ENCODE results near the gene SH3RF3.

Gene SH3RF3

DNA sequence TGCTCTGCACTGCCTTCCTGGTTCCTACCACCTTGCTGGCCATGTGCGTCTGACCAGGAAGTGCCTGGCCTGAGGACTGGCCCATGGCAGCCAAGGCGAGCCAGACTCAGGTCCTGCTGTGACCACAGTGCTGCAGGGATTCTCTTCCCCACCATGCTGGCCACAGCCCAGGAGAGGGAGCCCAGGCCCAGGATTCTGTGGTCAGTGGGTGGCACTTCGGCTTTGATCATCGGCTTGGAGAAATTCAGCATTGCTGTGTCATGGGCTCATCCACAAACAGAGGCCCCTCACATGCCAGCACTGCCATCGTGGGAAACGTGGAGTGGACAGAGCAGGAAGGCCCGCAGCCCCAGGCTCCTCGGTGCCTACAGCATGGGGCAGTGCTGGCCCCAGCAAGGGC lies 273.2 kb downstream of the SH3RF3 start:
- DNase-seq = no peak

GRCh38 chr2:109402980-109403840 lies 274.2 kb downstream of the SH3RF3 start:
- DNase-seq = no peak

DNA sequence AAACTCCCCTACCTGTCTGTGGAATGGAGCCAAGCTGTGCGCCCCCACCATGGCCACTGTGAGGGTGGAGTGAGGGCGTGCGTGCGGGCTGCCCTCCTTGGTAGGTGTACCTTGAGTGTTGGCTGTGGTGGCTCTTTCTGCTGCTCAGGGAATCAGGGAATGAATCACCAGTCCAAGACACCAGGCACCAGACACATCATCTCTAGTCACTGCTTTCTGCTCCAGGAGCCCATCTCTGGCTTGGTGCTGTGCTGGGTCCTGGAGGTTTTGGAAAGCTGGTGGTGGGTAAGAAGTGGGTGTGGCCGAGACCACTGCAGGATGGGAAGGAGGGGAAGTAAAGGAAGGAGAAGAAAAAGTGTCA lies 274.8 kb downstream of the SH3RF3 start:
- no peak for DNase-seq

DNA sequence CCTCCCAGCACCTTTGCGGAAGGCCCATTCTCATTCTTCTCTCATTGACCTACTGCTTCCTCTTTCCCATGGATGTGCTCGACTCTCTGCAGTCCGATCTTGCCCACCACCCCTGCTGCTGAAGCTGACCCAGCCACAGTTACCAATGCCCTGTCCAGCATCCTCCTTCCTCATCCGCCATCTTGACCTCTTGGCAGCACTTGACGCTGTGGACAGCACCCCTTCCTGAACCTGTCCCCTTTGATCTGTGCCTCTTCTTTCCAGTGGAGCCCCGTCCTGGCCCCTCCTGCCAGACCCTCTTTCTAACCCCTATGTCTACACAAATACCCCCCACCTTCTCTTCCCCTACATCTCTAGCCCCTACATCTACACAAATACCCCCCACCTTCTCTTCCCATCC lies 275.7 kb downstream of the SH3RF3 start:
- no peak for DNase-seq

GRCh38 chr2:109405873-109406272 lies 276.9 kb downstream of the SH3RF3 start:
- no peak for DNase-seq

GRCh38 chr2:109406301-109406700 lies 277.3 kb downstream of the SH3RF3 start:
- DNase-seq = no peak

- no peak for DNase-seq
Measured at GRCh38 chr2:109407276-109408042, 278.5 kb downstream of the SH3RF3 start.

- no peak for DNase-seq
Measured at GRCh38 chr2:109408043-109408335, 279.0 kb downstream of the SH3RF3 start.

DNA sequence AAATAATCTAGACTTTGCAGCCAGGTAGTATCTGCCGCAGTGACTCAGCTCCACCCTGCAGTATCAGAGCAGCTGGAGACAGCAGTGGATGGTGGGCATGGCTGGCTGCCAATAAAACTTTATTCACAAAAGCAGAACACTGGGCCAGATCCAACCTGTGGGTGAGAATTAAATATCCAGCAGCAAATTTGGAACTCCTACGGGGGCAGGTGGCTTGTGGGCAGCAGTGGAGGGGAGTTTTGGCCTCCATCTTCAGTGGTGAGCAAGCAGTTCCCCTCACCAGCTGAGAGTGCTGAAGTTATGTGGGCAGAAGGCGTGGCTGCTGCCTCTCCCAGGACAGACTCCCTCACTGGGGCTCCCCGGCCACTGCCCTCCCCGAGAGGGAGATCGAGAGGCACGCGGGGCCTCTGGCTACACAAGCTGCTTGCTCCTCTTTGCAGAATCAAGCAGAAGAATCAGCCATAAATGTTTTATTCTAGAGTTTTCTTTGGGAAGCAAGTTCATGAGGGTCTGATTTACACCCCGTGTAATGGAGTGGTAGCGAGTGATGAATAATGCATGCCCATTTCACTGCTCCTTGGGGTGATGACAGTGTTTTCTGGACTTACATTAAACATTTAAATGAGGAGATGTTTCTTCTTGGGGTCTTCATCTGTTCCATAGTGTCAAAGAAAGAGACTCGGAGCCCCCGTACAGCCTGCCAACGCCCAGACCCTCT lies 280.5 kb downstream of the SH3RF3 start:
- no peak for DNase-seq

DNA sequence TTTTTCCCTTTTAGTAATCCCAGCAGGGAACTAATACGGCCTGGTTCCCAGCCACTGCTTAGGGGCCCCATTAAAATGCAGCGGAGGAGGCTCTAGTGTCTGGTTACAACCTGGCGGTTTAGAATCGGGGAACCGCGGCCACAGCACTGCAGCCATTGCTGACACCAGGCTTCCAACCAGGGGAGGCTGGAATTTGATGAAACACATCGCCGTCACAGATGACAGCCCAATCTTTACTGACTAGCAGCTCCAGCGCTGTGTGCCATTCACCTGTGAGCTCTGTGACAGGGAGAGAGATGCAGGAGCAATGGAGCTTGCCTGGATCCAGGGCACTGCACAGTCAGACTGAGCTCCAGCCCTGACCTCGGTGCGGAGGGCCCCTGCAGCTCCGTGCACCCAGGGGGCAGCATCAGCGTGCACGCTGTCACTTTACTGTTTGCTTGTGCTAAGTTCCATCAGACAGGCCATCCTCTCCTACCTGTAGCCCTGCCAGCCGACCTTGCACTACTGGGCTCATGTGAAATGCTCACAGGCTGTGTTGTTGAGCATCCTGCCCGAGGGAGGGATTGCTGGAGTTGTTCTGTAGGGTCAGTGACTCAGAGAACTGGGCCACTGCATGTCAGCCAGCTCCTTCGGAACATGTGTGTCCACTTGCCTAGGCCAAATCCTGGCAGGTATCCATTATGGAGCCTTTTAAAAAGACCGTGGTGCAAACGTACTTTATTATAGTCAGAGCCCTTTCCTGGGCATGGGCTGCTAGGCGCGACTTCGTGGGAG lies 281.2 kb downstream of the SH3RF3 start:
- no peak for DNase-seq

GRCh38 chr2:109411640-109412325 lies 282.8 kb downstream of the SH3RF3 start:
- no peak for DNase-seq

GRCh38 chr2:109415581-109416013 lies 286.6 kb downstream of the SH3RF3 start:
- no peak for DNase-seq

DNA sequence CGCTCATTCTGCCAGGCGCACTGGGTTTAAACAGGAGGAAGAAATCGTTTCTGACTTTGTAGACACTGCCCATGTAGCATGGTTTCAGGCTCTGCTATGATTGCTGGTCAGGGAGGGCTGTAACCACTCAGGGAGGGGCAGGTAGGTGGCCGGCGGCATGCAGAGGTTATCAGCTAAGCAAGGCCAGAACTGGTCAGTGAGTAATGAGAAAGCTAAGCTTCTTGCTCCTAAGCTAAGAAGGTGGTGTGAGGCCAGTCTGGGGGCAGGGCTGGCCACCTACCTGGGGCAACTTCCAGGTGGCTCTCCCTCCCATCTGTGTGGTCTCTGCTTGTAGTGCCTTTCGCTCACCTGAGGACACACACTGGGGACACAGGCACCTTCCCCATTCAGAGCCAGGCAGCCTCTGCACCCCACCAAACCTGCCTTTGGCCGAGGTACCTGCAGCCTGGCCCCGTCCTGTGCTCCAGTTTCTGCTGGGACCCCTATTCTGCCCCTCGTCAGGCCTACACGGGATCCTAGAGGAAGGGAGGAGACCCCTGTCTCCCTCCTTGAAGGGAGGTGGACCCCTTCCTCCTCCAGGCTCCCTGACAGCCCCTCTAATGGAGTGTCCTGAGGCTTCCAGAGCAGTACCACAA lies 288.8 kb downstream of the SH3RF3 start:
- DNase-seq = no peak

GRCh38 chr2:109418716-109419115 lies 289.7 kb downstream of the SH3RF3 start:
- no peak for DNase-seq

GRCh38 chr2:109419171-109419756 lies 290.3 kb downstream of the SH3RF3 start:
- no peak for DNase-seq

DNA sequence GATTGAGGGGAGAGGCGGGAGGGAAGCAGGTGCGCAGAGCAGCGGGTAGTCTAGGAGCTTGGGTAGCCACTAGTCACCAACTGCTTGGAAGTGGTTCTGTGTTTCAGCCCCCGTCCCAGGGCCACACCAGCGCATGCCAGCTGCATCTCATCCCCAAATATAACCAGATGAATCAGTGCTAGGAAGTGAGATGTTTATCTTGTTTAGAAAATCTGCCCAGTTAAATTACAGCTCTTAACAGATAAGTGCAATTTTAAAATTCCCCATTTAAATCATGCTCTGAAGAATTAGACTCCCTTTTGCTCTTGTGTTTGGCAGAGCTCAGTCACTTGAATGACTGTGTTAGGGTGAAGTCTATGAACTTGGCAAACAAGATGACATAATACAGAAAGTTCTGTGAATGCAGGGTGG lies 291.0 kb downstream of the SH3RF3 start:
- no peak for DNase-seq

DNA sequence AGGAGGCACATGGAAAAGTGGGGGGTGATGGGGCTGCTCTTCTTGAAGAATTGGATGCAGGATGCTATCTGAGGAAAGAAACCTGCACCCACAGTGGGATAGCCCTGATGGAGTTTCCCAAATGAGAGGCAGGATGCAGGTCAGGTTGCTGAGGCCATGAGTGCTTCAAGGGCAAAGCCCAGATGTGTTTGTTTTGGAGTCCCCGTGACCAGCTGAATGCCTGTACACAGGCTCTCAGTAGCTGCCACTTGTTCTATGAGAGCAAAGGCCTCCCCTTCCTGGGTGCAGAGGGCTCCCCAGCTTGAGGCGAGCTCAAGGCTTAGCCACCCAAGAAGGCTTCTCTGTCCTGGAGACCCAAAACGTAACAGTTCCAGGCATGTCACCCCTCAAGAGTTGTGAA lies 292.1 kb downstream of the SH3RF3 start:
- no peak for DNase-seq

DNA sequence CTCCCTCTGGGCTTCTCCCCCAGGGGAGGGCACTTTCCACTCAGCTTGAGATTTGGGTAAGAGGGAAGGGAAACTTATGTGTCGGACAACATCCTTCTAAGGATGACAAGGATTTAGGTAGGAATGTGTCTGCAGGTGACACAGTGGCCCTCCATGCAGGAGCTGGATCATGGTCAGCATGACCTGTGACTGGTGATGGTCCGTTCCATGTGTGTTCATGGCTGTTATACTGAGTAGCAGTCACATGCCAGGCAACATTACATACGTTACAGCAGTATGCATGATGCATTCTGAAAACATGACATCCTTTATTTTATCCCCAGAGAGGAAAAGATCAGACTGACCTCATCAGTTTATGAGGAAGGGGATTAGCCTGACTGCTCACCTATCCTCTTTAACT lies 292.6 kb downstream of the SH3RF3 start:
- no peak for DNase-seq

- no peak for DNase-seq
Measured at GRCh38 chr2:109422071-109422757, 293.2 kb downstream of the SH3RF3 start.

GRCh38 chr2:109422758-109423500 lies 293.9 kb downstream of the SH3RF3 start:
- no peak for DNase-seq

All from inflammatory macrophage (primary cell).